Mesangial cell (primary cell): ENCODE measurements around the gene OASL. TPM values are rescaled to one million over a fixed set of nuclear protein-coding genes. Genes with fewer than 3 reads are reported as not detected.

Experiments used
- total RNA-seq: library from RNA; depleted of rRNA; stranded (reverse); fragments of >200 nt; gene quantifications from 2 replicates; pipeline ENCODE4 v1.2.3, GENCODE V29; 2015

OASL gene
- 0.25 and 0.33 TPM in 2 replicates for total RNA-seq

GRCh38 chr12:121038861-121039668 lies at the start of gene OASL:
OASL (minus strand) TSS chr12:121039246; CDS start chr12:121038971, 275 bp downstream.

GRCh38 chr12:121015825-121016766 lies 22.9 kb downstream of the OASL start, which contains the start of gene C12orf43:
C12orf43 (minus strand) TSS chr12:121016487; CDS start chr12:121016474, 13 bp downstream.

GRCh38 chr12:120978296-120979219 lies 60.5 kb downstream of the OASL start, which contains the start of gene HNF1A:
HNF1A (plus strand) TSS chr12:120978543; CDS start chr12:120978769, 226 bp downstream.

Other genes with a start within 250 kb of the OASL start
- 16.3 and 26.5 TPM in 2 replicates for gene SPPL3, start 134.9 kb downstream of the OASL start, total RNA-seq
- gene HNF1A, start 60.7 kb downstream of the OASL start, total RNA-seq, result 0.25 TPM in 1 of 2 replicates, not detected in the other
- 10.9 and 15.0 TPM in 2 replicates for gene C12orf43, start 22.8 kb downstream of the OASL start, total RNA-seq
- 0.13 and 0.16 TPM in 2 replicates for gene P2RX7, start 93.6 kb upstream of the OASL start, total RNA-seq
- gene P2RX4, start 170.9 kb upstream of the OASL start, total RNA-seq, result 31.1 and 34.7 TPM in 2 replicates